ENCODE results near the gene MAPK10.

GRCh38 chr4:85955620-85956292 is 404.1 kb downstream of the MAPK10 start:
- no peak for TF ChIP-seq POLR2A (IDR thresholded peaks at IDR 0.05; ENCODE audit: low read depth, low read length)
- TF ChIP-seq POLR2AphosphoS5 (IDR thresholded peaks at IDR 0.05; ENCODE audit: low read depth, low read length): no peak

Measured in GM12892 (cell line).